B cell (primary cell): ENCODE results near the gene MARS1. TPM values are rescaled to one million over a fixed set of nuclear protein-coding genes. Genes with fewer than 3 reads are reported as not detected.

ENCODE experiments used
- ATAC-seq: fragments of 200-7000 bp; cut with Tn5 transposase; one replicate; pipeline ENCODE4 v1.10.0; 2021; ENCODE audit warnings: low read depth, mild to moderate bottlenecking, moderate number of reproducible peaks, moderate library complexity
- CTCF ChIA-PET: fragments of 350-600 bp; sonication (Branson Sonifier 250); formaldehyde crosslinking; loops from one replicate; lab custom pipeline; 2021; ENCODE audit warnings: antibody characterized with exemption, inconsistent platforms; lab: Charles Lee
- POLR2A ChIA-PET: fragments of 350-600 bp; sonication (Branson Sonifier 250); formaldehyde crosslinking; loops from one replicate; lab custom pipeline; 2021; ENCODE audit warnings: antibody characterized with exemption; lab: Charles Lee
- DNase-seq: peaks from one replicate; pipeline ENCODE4 v3.0.0; 2013
- H2AFZ ChIP-seq: 2 replicates; pipeline ENCODE4 v1.6.1; 2012; ENCODE audit warnings: mild to moderate bottlenecking, low read depth, low read length; ENCODE audit not compliant: insufficient read depth, poor library complexity, severe bottlenecking
- H3K27ac ChIP-seq, 2 donors: 1 replicate in 1 of 2; 2 replicates in 1 of 2; pipeline ENCODE4 v1.5.1; 2012 to 2013; ENCODE audit warnings: low read length in 2 of 2, mild to moderate bottlenecking in 2 of 2, moderate library complexity in 1 of 2
- H3K27me3 ChIP-seq, 4 experiments: fragments of 200-600 bp in 1 of 4; sonication (generic) in 1 of 4; replicated peaks in 1 of 4; 1 replicate in 2 of 4; 2 replicates in 2 of 4; pipeline versions ENCODE4 v1.6.1 to v1.7.0; 2013 to 2016; ENCODE audit warnings: low read length in 3 of 4, mild to moderate bottlenecking in 2 of 4, mixed read lengths in 1 of 4, moderate library complexity in 1 of 4; ENCODE audit not compliant: insufficient read depth in 4 of 4, control insufficient read depth in 3 of 4; ENCODE audit errors: control extremely low read depth in 1 of 4
- H3K36me3 ChIP-seq, 2 experiments: replicated peaks in 1 of 2; 1 replicate in 1 of 2; 2 replicates in 1 of 2; pipeline versions ENCODE4 v1.6.1 to v1.7.1; 2013; ENCODE audit warnings: low read length in 1 of 2; ENCODE audit not compliant: insufficient read depth in 2 of 2, control insufficient read depth in 1 of 2; ENCODE audit errors: control extremely low read depth in 1 of 2, extremely low read depth in 1 of 2
- H3K4me1 ChIP-seq, 2 donors: fragments of 200-600 bp in 1 of 2; sonication (generic) in 1 of 2; 1 replicate in 1 of 2; 2 replicates in 1 of 2; pipeline versions ENCODE4 v1.5.1 to v1.6.1; 2013 to 2017; ENCODE audit warnings: low read length in 2 of 2; ENCODE audit not compliant: control insufficient read depth in 2 of 2, insufficient read depth in 2 of 2
- H3K4me2 ChIP-seq: replicated peaks from 2 replicates; pipeline ENCODE3; 2012; ENCODE audit warnings: mild to moderate bottlenecking, low read depth, low read length; ENCODE audit not compliant: poor library complexity, severe bottlenecking
- H3K4me3 ChIP-seq, 5 experiments: fragments of 200-600 bp in 1 of 5; sonication (generic) in 1 of 5; 1 replicate in 3 of 5; 2 replicates in 2 of 5; pipeline versions ENCODE4 v1.5.1 to v1.7.0; 2011 to 2016; ENCODE audit warnings: low read length in 4 of 5, mild to moderate bottlenecking in 4 of 5, low read depth in 2 of 5, control low read depth in 1 of 5, moderate library complexity in 1 of 5; ENCODE audit not compliant: insufficient read depth in 1 of 5; ENCODE audit errors: control extremely low read depth in 1 of 5, extremely low read depth in 1 of 5
- H3K79me2 ChIP-seq: fragments of 200-600 bp; sonication (generic); one replicate; pipeline ENCODE4 v1.6.0; 2016; ENCODE audit warnings: low read length; ENCODE audit not compliant: control insufficient read depth, insufficient read depth
- H3K9ac ChIP-seq: fragments of 200-600 bp; sonication (generic); 2 replicates; pipeline ENCODE4 v1.6.1; 2017; ENCODE audit warnings: mild to moderate bottlenecking, low read length, moderate library complexity
- H3K9me3 ChIP-seq, 3 donors: one replicate each; pipeline versions ENCODE4 v1.6.1 to v1.7.1; 2013; ENCODE audit warnings: low read length in 2 of 3; ENCODE audit not compliant: control insufficient read depth in 2 of 3, insufficient read depth in 1 of 3; ENCODE audit errors: control extremely low read depth in 1 of 3
- H4K20me1 ChIP-seq: 2 replicates; pipeline ENCODE4 v1.6.0; 2012; ENCODE audit warnings: mild to moderate bottlenecking, low read length; ENCODE audit not compliant: insufficient read depth, control insufficient read depth, poor library complexity, severe bottlenecking
- H3K27ac Mint-ChIP-seq: one replicate; pipeline ENCODE4 v1.8.0; 2021; ENCODE audit warnings: mixed read lengths
- H3K27me3 Mint-ChIP-seq: one replicate; pipeline ENCODE4 v1.8.0; 2021; ENCODE audit warnings: mixed read lengths
- H3K4me1 Mint-ChIP-seq: one replicate; pipeline ENCODE4 v1.8.0; 2021; ENCODE audit warnings: mixed read lengths
- H3K4me3 Mint-ChIP-seq: one replicate; pipeline ENCODE4 v1.8.0; 2021; ENCODE audit warnings: mixed read lengths
- H3K9me3 Mint-ChIP-seq: one replicate; pipeline ENCODE4 v1.8.0; 2022; ENCODE audit warnings: mixed read lengths; ENCODE audit not compliant: insufficient read depth
- EZH2 ChIP-seq: IDR thresholded peaks from 2 replicates; pipeline ENCODE4 v1.6.1; 2012; ENCODE audit warnings: borderline replicate concordance, low read depth, mild to moderate bottlenecking, moderate library complexity, low read length; ENCODE audit not compliant: insufficient read depth, poor library complexity, severe bottlenecking
- WGBS: methylation state at CpG from one replicate; pipeline ENCODE4 v1.1.5; 2013; ENCODE audit warnings: missing lambda C conversion rate; ENCODE audit not compliant: insufficient coverage; 5-methylcytosine and 5-hydroxymethylcytosine counted together
- intact Hi-C: fragments of 100-400 bp; cut with micrococcal nuclease; formaldehyde crosslinking; loops from one replicate; pipeline ENCODE4 v1.10.0; 2022
- polyA plus RNA-seq: library from polyadenylated mRNA; depleted of rRNA; stranded (reverse); fragments of >200 nt; gene quantifications from 2 replicates; pipeline ENCODE4 v1.2.3, GENCODE V29; 2012
- total RNA-seq, 2 donors: library from RNA; stranded (reverse); fragments of 120-200 nt in 1 of 2; gene quantifications; 1 replicate in 1 of 2; 2 replicates in 1 of 2; pipeline versions ENCODE4 v1.2.3 to v1.2.4, GENCODE V29; 2013 to 2022
- TF ChIP-seq, protein P1 (sequence below): fragments of 200-600 bp; IDR thresholded peaks from one replicate; pipeline ENCODE4 v1.8.0; 2022; ENCODE audit warnings: antibody characterized with exemption, mild to moderate bottlenecking

The MARS1 gene
- total and polyA plus RNA-seq, 2 donors (not counting 1 experiment from before 2014, with no cell fraction given): 158 to 193 TPM

DNA sequence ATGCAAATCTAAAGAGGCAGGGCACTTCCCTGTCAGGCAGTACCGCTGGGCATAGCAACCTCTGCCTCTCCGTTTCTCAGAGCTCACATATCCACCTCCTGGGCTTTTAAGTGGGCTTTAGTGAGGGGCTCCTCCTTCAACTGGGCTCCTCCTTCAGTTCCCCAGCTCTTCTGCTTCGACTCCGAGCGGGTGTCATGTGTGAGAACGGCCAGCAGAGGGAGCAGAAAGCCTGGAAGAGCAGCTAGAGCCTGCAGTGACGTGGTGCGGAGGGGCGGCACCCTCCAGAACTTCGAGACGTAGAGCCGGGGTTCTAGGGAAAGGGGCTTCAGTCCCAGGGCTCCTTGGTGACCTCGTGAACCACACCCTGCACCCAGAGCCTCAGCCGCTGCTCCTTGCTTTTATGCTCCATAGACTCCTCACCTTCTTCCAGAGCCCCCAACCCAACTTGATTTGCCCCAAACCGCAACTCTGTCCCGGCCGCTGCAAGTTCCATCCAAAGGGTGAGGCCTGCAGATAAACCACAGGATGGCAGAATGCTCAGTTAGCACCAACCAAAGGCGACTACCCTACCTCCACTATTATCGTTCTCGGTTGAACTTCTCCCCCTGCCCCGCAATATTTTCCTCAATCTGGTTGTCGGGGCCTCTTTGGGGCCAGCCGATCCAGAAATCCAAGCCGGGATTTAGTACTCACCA is 28.7 kb upstream of the MARS1 start:
- no peak for TF ChIP-seq EZH2
- TF ChIP-seq, protein P1, sequence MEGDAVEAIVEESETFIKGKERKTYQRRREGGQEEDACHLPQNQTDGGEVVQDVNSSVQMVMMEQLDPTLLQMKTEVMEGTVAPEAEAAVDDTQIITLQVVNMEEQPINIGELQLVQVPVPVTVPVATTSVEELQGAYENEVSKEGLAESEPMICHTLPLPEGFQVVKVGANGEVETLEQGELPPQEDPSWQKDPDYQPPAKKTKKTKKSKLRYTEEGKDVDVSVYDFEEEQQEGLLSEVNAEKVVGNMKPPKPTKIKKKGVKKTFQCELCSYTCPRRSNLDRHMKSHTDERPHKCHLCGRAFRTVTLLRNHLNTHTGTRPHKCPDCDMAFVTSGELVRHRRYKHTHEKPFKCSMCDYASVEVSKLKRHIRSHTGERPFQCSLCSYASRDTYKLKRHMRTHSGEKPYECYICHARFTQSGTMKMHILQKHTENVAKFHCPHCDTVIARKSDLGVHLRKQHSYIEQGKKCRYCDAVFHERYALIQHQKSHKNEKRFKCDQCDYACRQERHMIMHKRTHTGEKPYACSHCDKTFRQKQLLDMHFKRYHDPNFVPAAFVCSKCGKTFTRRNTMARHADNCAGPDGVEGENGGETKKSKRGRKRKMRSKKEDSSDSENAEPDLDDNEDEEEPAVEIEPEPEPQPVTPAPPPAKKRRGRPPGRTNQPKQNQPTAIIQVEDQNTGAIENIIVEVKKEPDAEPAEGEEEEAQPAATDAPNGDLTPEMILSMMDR: peak; percentile 84
- Histone ChIP-seq H3K27ac (peak overlapping the region; percentile 88 to 92), H3K4me2 (peak overlapping the region; percentile 94), H3K4me1 (peaks cover 30 to 58% of the 10 kb centered on the region in 2 donors), H3K79me2 (peaks cover 6% of the 10 kb centered on the region), H3K9ac (peak overlapping the region; percentile 81), H4K20me1 (no peaks in the 10 kb centered on the region), H3K27me3 (no peaks in the 10 kb centered on the region), H3K4me3 (peak overlapping the region; percentile 58 to 93 (median 89)), H3K36me3 (no peaks in the 10 kb centered on the region), H3K9me3 (no peaks in the 10 kb centered on the region), H2AFZ (peak overlapping the region; percentile 78)
- ChIA-PET CTCF (interaction anchor here (0.6 to 7.6 kb wide), 42 partner anchors 9 to 449 kb away, joined by 3 to 166 read pairs (median 5); partner anchors contain the start of genes ARHGAP9, B4GALNT1, DDIT3 and INHBC), POLR2A (interaction anchor here (0.6 to 2.0 kb wide), 7 partner anchors 18 to 773 kb away, joined by 3 to 10 read pairs (median 5); partner anchors contain the start of gene ARHGAP9)
- H3K4me1 Mint-ChIP-seq: peaks cover 53% of the 10 kb centered on the region
- DNase-seq: peak; percentile 97
- H3K27ac Mint-ChIP-seq: peak overlapping the region; percentile 95
- 0% methylated on average over 18 of the region's 24 CpGs for whole genome bisulfite sequencing
- peak; percentile 71 for ATAC-seq
- H3K9me3 Mint-ChIP-seq: no peaks in the 10 kb centered on the region
- intact Hi-C loops: loop anchor here (1.0 to 10.0 kb wide), 7 partner anchors 28 to 347 kb away; partner anchors contain the start of genes CDK4, DDIT3, MARCHF9 and R3HDM2
- H3K4me3 Mint-ChIP-seq: peak overlapping the region; percentile 98
- H3K27me3 Mint-ChIP-seq: no peaks in the 10 kb centered on the region
